BLaER1 treated with 17β-estradiol and CSF1 and Interleukin-3, amounts not matched to agents 10 nM and 100 nM (cell line): ENCODE results near the gene PCCA.

Experiments used
- H3K27ac ChIP-seq, 11 experiments: shearing (Covaris generic); formaldehyde crosslinking; 2 replicates each; pipeline ENCODE4 v1.8.1; 2022
- H3K27me3 ChIP-seq, 11 experiments: shearing (Covaris generic); formaldehyde crosslinking; 2 replicates each; pipeline ENCODE4 v1.8.1; 2022
- H3K36me3 ChIP-seq, 11 experiments: shearing (Covaris generic); formaldehyde crosslinking; 2 replicates each; pipeline ENCODE4 v1.8.1; 2022
- H3K4me1 ChIP-seq, 10 experiments: shearing (Covaris generic); formaldehyde crosslinking; 2 replicates each; pipeline ENCODE4 v1.8.1; 2022
- H3K4me2 ChIP-seq, 11 experiments: shearing (Covaris generic); formaldehyde crosslinking; 2 replicates each; pipeline ENCODE4 v1.8.1; 2022
- H3K4me3 ChIP-seq, 10 experiments: shearing (Covaris generic); formaldehyde crosslinking; 2 replicates each; pipeline ENCODE4 v1.8.1; 2022
- H3K9ac ChIP-seq, 11 experiments: shearing (Covaris generic); formaldehyde crosslinking; 2 replicates each; pipeline ENCODE4 v1.8.1; 2022
- H3K9me3 ChIP-seq, 11 experiments: shearing (Covaris generic); formaldehyde crosslinking; replicated peaks in 1 of 11; 2 replicates each; pipeline ENCODE4 v1.8.1; 2022
- H4K20me1 ChIP-seq, 11 experiments: shearing (Covaris generic); formaldehyde crosslinking; 2 replicates each; pipeline ENCODE4 v1.8.1; 2022
- Cebpa-rat ChIP-seq, 11 experiments: shearing (Covaris generic); IDR thresholded peaks; 2 replicates each; pipeline ENCODE4 v1.8.1; 2022

PCCA gene, protein sequence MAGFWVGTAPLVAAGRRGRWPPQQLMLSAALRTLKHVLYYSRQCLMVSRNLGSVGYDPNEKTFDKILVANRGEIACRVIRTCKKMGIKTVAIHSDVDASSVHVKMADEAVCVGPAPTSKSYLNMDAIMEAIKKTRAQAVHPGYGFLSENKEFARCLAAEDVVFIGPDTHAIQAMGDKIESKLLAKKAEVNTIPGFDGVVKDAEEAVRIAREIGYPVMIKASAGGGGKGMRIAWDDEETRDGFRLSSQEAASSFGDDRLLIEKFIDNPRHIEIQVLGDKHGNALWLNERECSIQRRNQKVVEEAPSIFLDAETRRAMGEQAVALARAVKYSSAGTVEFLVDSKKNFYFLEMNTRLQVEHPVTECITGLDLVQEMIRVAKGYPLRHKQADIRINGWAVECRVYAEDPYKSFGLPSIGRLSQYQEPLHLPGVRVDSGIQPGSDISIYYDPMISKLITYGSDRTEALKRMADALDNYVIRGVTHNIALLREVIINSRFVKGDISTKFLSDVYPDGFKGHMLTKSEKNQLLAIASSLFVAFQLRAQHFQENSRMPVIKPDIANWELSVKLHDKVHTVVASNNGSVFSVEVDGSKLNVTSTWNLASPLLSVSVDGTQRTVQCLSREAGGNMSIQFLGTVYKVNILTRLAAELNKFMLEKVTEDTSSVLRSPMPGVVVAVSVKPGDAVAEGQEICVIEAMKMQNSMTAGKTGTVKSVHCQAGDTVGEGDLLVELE

DNA sequence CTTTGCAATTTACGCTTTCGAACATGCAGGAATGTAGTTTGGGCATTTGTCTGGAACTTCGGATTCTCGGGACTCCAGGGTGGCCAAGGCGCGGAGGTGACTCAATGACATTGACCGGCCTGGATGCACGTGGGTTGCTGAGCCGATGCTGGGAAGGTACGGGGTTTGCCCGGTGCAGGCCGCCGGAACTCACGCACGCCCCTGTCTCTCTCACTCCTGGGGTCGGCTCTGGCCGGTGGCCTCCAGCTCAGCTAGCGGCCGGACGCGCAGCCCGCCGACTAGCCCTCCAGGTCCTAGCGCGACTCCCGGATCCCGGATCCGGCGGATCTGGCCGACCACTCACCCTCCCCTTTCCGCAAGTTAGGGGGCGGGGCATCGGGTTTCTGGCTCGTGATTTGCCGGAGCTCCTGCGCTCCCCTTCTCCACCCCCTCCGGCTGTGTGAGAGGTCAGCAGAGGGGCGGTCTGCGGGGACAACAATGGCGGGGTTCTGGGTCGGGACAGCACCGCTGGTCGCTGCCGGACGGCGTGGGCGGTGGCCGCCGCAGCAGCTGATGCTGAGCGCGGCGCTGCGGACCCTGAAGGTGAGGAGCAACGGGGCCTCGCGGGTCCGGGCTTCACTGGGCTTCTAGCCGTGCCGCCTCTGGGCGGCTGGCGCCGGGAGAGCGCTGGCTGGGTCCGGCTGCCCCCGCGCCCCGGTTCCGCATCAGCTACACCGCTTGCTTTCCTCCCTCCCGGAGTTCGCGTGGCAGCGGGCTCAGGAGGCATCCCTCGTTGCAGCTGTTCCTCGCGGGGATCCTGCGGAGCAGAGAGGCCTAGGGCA is at the start of gene PCCA:
Gene PCCA, plus strand, starts transcription at position 450 of the 821 bp plus-strand sequence. Its CDS starts 28 bp downstream, at position 478.
- Histone ChIP-seq H4K20me1 (peaks cover 0 to 7% (median 0%) of the 10 kb centered on the region in 11 experiments; a peak in 3 of 22 replicates), H3K4me2 (peak within 1 kb of the TSS; percentile 64 to 82 (median 77)), H3K36me3 (peaks cover 0 to 7% (median 0%) of the 10 kb centered on the region in 11 experiments; a peak in 2 of 22 replicates), H3K27me3 (no peaks in the 10 kb centered on the region), H3K4me1 (peaks cover 5 to 17% (median 10%) of the 10 kb centered on the region in 10 experiments; a peak in 14 of 20 replicates), H3K9ac (peak within 1 kb of the TSS; percentile 62 to 82 (median 78)), H3K4me3 (peak within 1 kb of the TSS; percentile 66 to 83 (median 76)), H3K9me3 (peaks cover 0 to 10% (median 8%) of the 10 kb centered on the region in 11 experiments; a peak in 13 of 22 replicates), H3K27ac (peak within 1 kb of the TSS; percentile 48 to 76 (median 60); a peak in 21 of 22 replicates)
- no peak for TF ChIP-seq Cebpa-rat (IDR thresholded peaks at IDR 0.05)

DNA sequence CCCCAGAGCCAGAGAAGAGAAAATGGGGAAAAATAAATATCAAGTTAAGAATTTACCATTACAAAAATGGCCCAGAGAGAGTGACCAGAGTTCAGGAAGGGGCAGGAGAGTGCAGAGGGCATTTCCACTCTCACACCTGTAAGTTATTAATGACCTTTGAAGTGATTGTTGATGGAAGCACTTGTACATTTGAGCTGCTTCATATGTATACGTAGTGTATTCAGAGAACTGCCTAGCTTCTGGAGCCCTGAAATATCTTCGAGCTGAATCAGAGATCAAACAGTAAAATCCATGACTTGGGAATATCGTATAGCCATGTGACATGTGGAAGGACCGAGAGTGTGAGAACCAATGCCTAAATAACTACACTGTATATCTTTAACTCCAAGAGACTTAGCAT is 49.2 kb upstream of the PCCA start:
- H3K4me1 ChIP-seq = no peaks in the 10 kb centered on the region
- no peaks in the 10 kb centered on the region for H3K27me3 ChIP-seq
- H3K36me3 ChIP-seq = no peaks in the 10 kb centered on the region
- no peak overlapping the region for H3K27ac ChIP-seq
- H4K20me1 ChIP-seq = no peaks in the 10 kb centered on the region
- no peak overlapping the region for H3K4me2 ChIP-seq
- TF ChIP-seq Cebpa-rat (IDR thresholded peaks at IDR 0.05) = no peak
- no peak overlapping the region for H3K9ac ChIP-seq
- H3K4me3 ChIP-seq = no peak overlapping the region
- no peaks in the 10 kb centered on the region for H3K9me3 ChIP-seq

DNA sequence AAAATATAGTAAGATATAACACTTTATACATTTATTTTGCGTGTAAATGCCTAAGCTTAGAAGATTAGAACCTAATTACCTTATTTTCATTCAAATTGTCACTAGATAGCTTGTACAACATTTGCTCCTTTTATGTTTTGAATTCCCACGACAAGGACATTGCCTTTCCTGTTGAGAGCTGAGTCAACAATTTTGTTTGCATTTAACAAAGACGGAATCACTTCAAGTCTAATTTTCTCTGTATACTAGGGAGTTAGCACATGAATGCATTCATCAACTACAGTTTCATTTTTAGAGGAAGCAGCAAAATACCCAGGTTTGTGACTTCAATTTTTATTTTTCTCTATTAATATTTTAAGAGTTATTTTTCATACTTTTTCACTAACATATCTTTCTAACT is 48.7 kb upstream of the PCCA start:
- Histone ChIP-seq H3K27me3 (no peaks in the 10 kb centered on the region), H3K4me2 (no peak overlapping the region), H3K9me3 (no peaks in the 10 kb centered on the region), H3K4me1 (no peaks in the 10 kb centered on the region), H3K27ac (no peak overlapping the region), H3K36me3 (no peaks in the 10 kb centered on the region), H3K4me3 (no peak overlapping the region), H3K9ac (no peak overlapping the region), H4K20me1 (no peaks in the 10 kb centered on the region)
- TF ChIP-seq Cebpa-rat (IDR thresholded peaks at IDR 0.05) = no peak

DNA sequence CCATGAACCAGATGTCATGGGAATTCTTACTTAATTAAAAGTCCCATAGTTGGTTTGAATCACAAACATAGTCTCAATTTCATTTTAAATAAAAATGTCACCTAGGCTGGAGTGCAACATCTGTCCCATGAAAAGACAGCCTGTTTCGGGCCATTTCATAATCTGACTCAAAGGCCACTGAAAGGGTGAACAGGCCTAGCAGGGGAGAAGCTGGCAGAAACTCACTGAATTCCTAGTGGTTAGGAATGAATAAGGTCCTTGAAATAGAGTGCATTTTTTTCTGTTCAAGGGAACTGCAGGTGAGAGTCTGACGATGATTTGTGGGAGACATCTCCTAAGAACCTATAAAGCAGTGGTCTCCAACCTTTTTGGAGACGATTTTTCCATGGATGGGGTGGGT is 44.0 kb upstream of the PCCA start:
- no peak overlapping the region for H3K9ac ChIP-seq
- H3K9me3 ChIP-seq = no peaks in the 10 kb centered on the region
- no peak overlapping the region for H3K4me3 ChIP-seq
- no peaks in the 10 kb centered on the region for H3K36me3 ChIP-seq
- TF ChIP-seq Cebpa-rat (IDR thresholded peaks at IDR 0.05) = no peak
- no peaks in the 10 kb centered on the region for H3K27me3 ChIP-seq
- H3K27ac ChIP-seq = no peak overlapping the region
- no peak overlapping the region for H3K4me2 ChIP-seq
- no peaks in the 10 kb centered on the region for H4K20me1 ChIP-seq
- no peaks in the 10 kb centered on the region for H3K4me1 ChIP-seq

DNA sequence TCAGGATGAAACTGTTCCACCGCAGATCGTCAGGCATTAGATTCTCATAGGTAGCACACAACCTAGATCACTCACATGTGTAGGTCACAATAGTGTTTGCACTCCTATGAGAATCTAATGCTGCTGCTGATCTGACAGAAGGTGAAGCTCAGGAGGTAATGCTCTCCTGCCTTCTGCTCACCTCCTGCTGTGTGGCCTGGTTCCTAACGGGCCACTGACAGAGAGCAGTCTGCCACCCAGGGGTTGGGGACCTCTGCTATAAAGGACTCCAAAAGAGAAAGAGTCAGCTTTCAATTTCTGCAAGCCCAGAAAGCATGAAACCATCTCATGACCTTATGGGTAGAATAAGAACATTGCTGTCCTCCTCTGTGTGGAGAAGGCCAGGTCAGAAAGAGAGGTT is 43.5 kb upstream of the PCCA start:
- H4K20me1 ChIP-seq = no peaks in the 10 kb centered on the region
- H3K36me3 ChIP-seq = no peaks in the 10 kb centered on the region
- H3K4me1 ChIP-seq = no peaks in the 10 kb centered on the region
- TF ChIP-seq Cebpa-rat (IDR thresholded peaks at IDR 0.05) = no peak
- H3K4me2 ChIP-seq = no peak overlapping the region
- H3K4me3 ChIP-seq = no peak overlapping the region
- H3K27ac ChIP-seq = no peak overlapping the region
- H3K9me3 ChIP-seq = no peaks in the 10 kb centered on the region
- H3K9ac ChIP-seq = no peak overlapping the region
- no peaks in the 10 kb centered on the region for H3K27me3 ChIP-seq

DNA sequence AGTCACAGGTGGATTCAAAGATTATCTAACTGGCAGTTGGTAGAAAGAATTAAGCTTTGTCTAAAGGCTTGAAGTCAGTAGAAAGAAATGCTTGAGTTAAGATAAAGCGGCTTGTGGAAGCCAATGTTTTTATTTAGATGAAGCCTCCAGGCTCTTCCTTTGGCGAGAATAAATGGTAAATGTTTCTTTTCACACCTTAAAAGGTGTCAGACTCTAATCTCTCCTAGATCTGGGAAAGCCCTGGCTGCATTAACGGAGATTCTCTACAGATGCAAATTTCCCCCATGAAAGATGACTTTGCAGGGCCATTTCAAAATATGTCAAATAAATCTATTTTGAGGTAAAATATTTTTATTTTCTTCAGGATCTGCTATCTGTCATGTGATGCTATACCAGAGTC is 37.8 kb upstream of the PCCA start:
- Histone ChIP-seq H3K9me3 (0 out of 22 replicates have a peak, but pooled peaks cover 0 to 5% (median 0%) of the 10 kb centered on the region in 11 experiments), H3K36me3 (no peaks in the 10 kb centered on the region), H3K9ac (no peak overlapping the region), H3K4me3 (no peak overlapping the region), H3K4me1 (no peaks in the 10 kb centered on the region), H4K20me1 (no peaks in the 10 kb centered on the region), H3K27ac (no peak overlapping the region), H3K27me3 (no peaks in the 10 kb centered on the region), H3K4me2 (no peak overlapping the region)
- no peak for TF ChIP-seq Cebpa-rat (IDR thresholded peaks at IDR 0.05)

DNA sequence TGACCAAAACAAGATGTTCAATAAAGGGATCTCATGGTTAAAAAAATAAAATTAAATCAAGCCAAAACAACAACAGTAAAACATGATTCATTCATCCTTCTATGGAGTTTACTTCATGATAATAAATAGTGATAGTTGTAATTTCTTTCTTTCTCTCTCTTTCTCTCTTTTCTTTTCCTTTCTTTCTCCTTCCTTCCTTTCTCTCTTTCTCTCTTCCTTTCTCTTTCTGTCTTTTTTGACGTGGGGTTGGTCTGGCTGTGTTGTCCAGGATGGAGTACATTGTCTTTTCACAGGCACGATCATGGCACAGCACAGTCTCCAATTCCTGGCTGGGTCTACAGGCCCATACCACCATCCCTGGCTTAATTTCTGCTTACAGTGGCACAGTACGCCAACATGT is 29.1 kb upstream of the PCCA start:
- Histone ChIP-seq H3K9me3 (peaks cover 7 to 19% (median 13%) of the 10 kb centered on the region in 11 experiments), H3K4me3 (no peak overlapping the region), H4K20me1 (no peaks in the 10 kb centered on the region), H3K27me3 (no peaks in the 10 kb centered on the region), H3K4me2 (no peak overlapping the region), H3K9ac (no peak overlapping the region), H3K27ac (no peak overlapping the region), H3K36me3 (no peaks in the 10 kb centered on the region), H3K4me1 (no peaks in the 10 kb centered on the region)
- no peak for TF ChIP-seq Cebpa-rat (IDR thresholded peaks at IDR 0.05)

DNA sequence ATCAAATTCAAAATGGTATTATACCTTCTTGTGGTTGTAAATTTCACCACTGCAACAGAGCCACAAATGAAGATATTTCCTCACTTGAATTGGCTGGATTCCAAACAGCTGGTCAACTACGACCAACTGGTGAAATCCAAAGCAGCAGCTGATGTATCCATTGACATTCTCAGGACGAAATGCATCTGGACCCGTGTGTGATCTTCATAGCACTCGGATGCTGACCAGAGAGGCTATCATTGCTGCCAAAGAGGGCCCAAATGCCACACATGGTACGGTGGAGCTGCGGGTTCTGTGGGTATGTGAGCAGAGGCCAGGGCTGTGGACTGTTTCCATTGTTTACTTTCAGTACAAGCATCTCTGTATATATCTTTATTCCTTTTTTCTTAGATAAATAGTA is 25.6 kb upstream of the PCCA start:
- H3K27me3 ChIP-seq = no peaks in the 10 kb centered on the region
- H3K9me3 ChIP-seq = peaks cover 4 to 10% (median 5%) of the 10 kb centered on the region in 11 experiments; a peak in 21 of 22 replicates
- H3K9ac ChIP-seq = no peak overlapping the region
- H3K27ac ChIP-seq = no peak overlapping the region
- H3K36me3 ChIP-seq = no peaks in the 10 kb centered on the region
- H3K4me1 ChIP-seq = no peaks in the 10 kb centered on the region
- H3K4me3 ChIP-seq = no peak overlapping the region
- H4K20me1 ChIP-seq = no peaks in the 10 kb centered on the region
- H3K4me2 ChIP-seq = no peak overlapping the region
- TF ChIP-seq Cebpa-rat (IDR thresholded peaks at IDR 0.05) = no peak

DNA sequence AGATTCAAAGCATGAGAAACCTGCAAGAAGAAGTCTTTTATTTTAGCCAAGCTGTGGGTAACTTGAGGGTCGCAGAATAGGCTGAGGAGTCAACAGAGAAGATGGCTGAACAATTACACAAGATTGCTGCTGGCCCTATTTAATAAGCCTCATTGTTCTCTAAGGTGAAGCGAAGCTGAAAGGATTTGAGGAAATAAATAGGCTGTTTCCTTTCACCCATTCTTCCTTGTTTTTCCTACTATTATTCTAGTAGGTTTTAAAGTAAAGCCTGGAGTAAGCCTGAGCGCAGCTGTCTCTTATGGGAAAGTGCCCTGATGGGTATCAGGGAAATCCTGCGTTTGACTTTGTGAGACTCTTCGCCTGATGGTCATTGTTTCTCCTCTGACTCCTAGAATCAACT is 25.0 kb upstream of the PCCA start:
- no peaks in the 10 kb centered on the region for H3K27me3 ChIP-seq
- no peaks in the 10 kb centered on the region for H4K20me1 ChIP-seq
- H3K36me3 ChIP-seq = no peaks in the 10 kb centered on the region
- no peak overlapping the region for H3K4me3 ChIP-seq
- H3K9ac ChIP-seq = no peak overlapping the region
- no peak for TF ChIP-seq Cebpa-rat (IDR thresholded peaks at IDR 0.05)
- H3K4me1 ChIP-seq = no peaks in the 10 kb centered on the region
- H3K4me2 ChIP-seq = no peak overlapping the region
- no peak overlapping the region for H3K27ac ChIP-seq
- peaks cover 0 to 6% (median 0%) of the 10 kb centered on the region in 11 experiments; a peak in 5 of 22 replicates for H3K9me3 ChIP-seq
